GM19452 (cell line): ENCODE data around the gene PITPNM3.

Experiments
- ATAC-seq: cut with Tn5 transposase; IDR thresholded peaks from one replicate; pipeline ENCODE4 v1.9.1; 2021; ENCODE audit not compliant: unreplicated experiment

The PITPNM3 gene

DNA sequence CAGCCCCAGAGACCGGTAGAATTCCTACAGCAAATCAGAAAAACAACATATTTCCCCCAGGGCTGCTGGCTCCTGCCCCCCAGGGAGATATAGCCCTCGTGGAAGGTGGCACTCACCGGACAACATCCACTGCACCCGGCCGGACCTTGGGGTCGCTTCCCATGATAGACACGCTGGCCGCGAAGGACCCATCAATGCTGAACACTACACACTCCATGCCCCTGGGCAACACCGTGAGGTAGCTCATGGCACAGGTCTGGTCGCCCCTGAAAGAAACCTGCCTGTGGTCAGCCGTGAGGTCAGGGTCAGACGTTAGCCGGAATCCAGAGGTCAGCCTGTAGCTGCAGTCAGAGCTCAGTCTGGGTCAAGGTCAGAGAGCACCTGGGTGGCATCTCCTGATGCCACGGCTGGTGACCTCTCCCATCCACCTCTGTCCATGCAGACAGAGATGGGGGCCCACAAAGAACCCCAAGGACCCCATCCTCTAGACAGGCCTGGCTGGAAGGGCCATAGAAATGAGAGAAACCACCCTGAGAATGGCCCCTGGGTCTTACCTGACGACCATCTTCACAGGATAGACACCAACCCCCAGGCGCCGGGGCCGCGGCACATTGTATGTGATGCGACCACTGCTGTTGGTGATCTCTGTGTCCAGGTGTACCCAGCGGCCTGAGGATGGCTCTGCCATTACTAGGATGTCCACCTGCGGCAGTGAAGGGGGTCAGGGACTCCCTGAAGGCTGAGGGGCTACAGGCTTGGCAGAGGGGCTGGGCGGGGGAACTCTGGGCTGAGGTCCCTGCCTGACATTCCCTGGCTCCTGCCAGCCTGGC is 92.5 kb downstream of the PITPNM3 start:
- ATAC-seq, result no peak

DNA sequence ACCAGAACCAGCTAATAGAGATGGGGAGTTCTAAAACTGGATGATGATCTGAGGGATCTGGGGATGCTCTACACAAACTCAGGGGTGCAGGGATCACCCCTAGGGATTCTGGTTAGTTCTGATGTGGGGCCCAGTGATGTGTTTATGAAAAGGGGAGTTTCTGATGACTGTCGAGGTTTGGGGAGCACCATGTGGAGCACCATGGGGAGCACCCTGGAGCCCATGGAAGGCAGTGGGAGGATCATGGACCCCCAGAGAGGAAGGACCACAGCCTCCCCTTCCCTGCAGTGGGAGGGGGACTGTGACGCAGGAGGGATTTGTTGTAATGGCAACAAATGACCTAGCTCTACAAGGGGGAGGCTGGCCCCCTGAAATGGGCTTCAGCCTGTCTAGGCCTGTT is 93.7 kb downstream of the PITPNM3 start:
- no peak for ATAC-seq

DNA sequence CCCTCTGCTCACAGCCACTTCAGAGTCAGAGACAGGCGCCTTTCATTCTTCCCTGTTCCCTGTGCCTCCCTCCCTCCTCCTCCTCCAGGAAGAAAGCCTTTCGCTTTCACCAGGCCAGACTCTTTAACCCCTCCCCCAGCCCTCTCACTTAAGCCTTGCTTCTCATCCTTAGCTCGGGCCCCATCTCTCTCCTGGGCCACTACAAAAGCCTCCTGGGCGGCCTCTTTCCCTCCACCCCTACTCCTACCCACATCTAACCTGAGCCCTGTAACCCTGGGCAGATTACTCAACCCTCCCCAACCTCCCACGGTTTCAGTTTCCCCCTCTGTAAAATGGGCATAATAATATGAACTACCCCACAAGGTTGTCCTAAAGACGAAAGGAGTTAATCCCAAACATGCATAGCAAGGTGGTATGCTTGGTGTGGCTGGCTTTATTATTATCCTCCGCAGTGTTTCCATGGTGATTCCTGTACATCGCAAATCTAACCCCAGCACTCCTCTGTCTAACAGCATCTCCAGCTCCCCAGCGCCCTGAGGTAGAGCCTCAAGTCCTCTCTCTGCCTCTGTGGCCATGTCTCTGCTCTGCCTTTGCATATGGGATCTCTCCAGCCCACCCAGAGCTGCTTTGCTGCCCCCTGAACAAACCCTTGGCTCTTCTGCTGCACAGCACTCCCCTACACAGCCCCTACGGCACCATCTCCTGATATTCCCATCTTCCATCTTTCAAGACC is 94.4 kb downstream of the PITPNM3 start:
- no peak for ATAC-seq

DNA sequence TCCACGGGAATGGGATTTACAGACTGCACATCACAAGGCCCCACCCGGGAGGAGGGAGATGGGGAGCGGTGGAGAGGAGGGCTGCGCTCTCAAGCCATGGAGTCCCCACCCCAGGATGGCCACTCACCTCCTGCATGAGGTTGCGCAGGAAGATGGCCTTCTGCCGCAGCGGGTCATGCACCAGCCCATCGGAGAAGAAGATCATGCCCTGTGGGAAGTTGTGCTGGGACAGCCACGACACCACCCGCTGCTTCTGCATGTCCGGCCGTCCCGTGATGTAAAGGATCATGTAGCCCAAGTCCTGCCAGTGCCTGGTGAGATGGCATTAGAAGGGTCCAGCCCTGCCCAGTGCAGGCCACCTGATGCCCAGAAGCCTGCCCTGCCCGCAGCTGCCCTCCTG is 95.1 kb downstream of the PITPNM3 start:
- no peak for ATAC-seq

DNA sequence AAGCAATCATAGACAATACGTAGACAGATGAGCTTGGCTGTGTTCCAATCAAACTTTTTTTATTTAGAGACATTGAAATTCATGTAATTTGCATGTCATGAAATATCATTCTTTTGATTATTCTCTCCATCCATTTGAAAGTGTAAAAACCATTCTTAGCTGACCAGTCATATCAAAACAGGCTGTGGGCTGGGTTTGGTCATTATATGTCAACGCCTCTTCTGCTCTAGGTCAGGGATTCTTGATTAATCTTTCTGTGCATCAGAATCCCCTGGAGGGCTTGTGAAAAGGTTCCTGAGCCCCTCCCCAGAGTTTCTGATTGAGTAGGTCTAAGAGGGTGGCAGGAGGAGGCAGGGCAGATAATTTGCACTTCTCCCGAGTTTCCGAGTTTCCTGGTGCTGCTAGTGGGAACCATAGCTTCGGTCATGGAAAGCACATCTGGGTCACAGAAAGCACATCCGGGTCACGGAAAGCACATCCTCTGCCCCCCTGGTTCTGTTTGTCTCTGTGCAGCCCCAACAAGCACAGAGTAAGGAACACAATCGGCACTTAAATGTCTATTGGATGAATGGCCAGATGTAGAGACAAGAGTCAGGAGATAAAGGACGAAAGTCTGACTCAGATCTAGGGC is 95.7 kb downstream of the PITPNM3 start:
- no peak for ATAC-seq

DNA sequence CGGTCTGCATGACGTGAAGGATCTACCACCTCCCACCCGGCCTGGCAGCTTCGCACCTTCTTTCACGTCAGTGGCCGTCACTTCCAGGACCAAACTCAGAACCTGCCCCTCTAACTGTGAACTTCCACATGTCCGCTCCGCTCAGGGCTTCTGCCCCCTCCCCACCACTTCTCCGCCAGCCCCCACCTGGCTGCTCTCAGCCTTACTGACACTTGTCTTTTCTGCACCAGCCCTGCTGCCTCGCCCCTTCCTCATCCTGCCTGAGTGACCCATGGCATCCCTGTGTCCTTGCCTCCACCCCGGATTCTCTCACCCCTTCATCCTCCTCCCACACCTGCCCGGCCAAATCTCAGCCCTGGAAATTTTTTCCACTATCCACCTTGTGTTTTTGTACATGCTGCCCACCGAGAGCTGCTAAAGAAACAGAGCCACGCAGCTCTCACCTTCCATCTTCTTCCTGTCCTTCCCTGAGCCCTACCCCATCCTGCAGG is 97.8 kb downstream of the PITPNM3 start:
- no peak for ATAC-seq

DNA sequence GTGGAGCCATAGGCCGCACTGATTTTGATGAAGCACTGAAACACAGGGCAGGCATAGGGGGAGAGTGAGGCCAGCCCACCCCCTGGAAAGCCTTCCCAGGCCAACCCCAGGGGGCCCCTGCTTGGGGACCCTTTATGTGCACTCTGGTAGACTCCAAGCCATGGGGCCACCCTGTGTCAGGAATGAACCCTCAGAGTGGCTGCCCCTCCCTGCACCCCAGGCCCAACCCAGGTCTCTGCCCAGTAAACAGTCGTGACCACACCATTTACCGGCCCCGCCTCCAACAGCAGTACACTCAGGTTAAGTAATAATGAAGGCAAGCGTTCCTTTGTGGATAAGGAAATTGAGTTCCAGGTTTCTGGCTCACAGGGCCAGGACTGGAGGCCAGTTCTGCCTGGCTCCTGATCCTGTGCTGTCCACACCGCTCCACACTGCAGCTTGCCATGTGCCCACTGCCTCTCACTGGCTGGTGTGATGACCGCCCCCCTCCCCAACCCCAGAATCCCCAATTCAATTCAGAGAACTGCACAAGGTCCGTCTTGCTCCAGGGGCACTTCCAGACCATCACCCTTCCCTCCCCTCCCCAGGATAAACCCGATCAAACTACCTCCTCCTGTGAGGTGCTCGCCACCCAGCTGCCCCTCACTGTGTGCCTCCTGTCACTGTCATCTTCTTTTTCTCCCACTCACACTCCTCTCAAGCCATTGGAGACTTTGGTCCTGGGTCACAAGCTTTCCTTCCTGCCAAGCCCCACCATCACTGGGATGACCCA is 98.5 kb downstream of the PITPNM3 start:
- no peak for ATAC-seq

DNA sequence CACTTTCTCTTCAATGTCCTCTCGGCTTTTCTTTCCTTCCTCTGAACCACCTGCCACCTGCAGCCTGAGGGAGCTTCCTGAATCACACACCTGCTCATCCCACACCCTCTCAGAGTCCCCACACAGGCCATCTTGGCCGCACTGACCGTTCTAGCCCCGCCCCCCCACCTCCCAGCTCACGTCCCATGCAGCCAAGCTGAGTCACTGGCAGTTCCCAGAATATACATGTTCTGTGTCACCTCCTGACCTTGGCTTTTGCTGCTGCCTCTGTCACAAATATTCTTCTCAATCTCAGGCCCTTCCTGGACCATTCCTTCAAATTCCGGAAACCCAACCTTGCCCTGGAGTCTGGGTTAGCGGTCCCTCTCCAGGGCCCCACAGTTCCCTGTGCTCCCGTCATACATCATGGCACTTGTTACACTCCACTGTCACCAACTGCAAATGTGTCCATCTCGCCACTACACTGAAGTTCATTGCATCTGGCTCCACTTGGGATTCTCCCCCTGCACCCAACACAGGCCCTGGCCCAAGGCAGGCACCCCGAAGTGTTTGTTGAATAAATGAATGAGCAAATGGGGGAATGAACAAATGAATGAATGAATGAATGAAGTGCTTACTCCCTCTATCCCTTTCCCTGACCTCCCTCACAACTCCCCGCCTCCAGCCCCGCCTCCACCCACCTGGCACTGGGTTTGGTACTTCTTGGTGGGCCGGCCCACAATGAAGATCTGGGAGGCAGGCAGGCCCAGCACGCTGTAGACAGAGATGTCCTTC is 99.3 kb downstream of the PITPNM3 start:
- ATAC-seq, result no peak

DNA sequence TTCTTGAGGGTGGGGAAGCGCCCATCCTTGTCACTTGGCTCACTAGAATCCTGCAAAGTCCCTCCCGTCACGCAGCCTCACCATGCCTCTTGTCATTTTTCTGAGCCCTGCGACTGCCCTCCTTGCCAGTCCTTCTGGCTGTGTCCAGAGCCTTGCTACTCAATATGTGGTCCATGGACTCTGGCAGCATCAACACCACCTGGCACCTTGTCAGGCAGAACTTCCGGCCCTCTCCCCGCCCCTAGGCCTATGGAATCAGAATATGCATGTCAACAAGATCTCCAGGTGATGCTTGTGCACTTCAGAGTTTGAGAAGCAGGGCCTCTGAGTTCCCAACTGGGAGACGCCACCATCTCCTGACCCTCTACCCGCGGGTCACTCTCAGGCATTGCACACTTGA is 100.0 kb downstream of the PITPNM3 start:
- ATAC-seq, result no peak

DNA sequence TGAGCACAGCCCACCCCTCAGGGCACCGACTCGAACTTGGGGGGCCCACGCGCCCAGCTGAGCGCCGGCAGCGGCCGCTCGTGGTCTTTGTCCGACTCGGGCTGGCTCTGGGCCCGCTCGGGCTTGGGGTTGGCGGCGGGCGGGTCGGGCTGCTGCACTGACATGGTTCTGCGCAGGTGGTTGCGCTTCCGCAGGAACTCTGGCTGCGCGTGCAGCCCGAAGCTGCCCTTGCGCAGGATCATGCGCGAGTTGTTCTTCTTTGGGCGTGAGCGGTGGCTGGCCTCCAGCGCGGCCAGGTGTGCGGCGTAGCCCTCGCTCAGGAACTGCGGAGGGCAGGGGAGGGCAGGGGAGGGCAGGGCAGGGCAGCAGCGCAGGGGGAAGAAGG is 101.0 kb downstream of the PITPNM3 start:
- ATAC-seq, result no peak

DNA sequence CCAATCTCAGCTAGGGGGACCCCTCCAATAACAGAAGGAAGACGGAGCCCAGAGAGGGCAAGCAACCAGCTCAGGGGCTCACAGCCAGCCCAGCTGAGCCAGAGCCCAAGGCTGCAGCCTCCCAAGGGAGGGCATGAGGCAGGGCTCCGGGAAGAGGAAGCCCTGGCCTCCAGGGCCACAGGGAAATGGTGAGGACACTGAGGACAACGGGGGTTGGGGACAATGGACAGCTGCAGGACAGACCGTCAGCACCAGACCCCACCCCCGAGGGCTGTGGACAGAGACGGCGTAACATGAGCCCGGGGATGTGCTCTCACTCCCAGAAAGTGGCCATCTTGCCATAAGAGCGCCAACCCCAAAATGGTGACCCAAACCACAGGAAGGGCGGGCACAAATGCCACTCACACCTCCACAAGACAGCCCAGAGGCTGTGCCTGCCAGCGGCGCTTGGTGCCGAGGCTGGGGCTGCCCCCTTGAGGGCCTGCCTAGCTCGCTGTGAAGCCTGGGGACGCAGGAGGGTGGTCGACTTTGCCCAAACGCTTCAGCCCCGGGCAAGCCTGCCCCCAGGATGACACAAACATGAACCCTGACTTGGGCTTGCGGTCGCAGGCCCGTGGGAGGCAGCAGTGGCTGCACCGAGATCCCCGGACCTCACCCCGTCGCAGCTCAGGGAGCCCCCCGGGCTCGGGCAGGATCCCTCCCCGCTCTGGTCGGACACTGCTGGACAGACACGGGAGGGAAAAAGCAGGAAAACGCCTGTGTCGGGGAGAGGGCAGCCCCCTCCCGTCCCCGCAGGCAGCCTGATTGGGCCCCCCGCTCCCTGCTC is 101.6 kb downstream of the PITPNM3 start:
- no peak for ATAC-seq

DNA sequence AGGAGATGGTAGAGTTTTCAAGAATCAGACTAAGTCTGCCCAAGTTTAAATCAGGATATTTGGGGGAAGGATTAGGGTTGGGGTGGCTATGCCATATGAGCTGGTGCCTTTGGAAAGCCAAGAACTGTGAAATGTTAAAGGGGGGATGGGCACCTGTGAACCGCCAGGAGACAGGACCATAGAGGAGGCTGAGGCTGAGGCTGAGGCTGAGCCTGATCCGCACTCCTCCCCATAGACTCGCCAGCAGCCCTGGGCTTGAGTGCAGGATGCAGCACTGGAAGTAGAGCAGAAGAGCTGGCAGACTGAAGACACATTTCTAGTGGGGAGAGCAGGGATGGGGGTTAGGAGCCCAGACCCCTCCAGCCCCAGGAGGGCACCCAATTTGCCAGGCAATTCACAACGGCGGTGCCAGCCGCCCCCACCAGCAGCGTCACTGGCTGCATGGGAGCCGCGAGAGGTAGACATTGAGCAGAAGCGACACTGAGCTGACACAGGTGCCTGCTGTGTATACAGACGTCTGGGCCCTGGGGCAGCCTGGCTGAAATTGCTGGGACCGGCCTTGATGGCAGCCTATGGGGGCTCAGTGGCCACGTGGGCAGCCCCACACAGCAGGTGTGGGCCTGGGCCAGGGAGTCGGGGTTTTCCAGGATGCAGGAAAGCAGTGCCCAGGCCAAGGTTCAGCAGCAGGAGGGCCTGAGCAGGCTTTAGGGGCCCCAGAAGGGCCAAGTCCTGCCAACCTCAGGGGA is 102.9 kb downstream of the PITPNM3 start:
- no peak for ATAC-seq

DNA sequence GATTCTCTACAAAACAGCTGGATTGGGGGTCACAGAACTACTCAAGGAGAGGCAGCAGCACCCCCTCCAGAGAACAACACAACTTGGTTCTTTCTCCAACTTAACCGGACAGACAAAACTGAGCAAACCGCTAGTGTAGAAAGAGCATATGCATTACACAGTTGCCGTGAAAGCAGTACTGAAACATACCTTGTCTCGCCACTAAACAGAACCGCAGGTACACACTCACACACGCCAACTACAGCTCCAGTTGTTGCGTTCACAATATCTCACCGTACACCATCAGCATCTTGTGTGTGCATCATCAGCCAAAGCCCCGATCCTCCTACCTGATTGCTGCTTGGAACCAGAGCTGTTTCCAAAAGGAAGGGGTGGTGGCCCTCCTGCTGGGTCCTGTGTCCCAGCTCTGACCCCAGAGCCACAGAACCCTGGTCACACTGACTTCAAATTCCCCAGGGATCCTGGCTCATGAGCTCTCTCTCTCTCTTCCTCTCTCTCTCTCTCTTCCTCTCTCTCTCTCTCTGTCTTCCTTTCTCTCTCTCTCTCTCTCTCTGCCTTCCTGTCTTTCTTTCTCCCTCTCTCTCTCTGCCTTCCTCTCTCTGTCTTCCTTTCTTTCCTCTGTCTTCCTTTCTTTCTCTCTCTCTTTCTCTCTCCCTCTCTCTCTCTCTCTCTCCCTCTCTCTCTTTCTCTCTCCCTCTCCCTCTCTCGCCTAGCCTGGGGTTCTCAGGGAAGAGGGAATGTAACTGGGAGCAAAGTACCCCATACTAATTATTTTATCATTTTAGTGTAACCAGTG is 103.7 kb downstream of the PITPNM3 start:
- ATAC-seq, result no peak

DNA sequence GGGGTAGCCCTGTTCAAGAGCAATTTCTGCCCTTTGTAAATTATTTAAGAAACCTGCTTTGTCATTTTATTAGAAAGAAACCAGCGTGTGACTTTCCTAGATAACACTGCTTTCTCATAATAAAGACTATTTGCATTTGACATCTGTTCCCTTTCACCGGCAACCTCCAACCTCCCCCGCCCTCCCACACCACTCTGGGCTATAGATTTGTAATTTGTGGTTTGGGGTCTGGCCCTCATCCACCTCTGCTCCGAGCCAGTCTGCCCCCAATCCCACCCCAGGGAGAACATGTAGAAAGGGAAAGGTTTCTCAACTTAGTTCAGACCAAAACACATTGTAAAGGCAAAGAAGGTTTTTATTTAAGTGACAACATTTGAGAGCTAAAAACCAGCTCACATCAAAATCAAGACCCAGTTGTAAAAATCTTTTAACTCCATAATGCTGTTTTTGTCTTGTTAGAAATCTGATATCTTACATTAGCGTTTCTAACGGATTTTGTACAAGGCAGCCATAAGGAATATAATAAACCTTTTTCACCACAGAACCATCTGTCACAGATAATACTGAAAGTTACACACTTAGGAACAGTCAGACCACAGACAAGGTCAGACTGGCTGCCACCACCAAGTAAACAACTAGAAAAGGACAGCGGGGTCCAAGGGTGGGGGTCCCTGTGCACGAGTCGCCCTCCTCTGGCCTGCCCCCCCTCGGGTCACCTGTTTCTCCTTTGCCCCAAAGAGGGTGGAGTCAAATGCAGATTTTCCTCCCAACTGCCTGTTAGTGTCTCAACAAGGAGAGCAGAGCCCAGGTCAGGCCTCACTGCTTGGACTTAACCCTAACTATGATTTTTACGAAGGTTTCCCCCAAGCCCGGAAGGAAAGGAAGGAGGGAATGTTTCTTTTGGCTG is 105.2 kb downstream of the PITPNM3 start:
- no peak for ATAC-seq

DNA sequence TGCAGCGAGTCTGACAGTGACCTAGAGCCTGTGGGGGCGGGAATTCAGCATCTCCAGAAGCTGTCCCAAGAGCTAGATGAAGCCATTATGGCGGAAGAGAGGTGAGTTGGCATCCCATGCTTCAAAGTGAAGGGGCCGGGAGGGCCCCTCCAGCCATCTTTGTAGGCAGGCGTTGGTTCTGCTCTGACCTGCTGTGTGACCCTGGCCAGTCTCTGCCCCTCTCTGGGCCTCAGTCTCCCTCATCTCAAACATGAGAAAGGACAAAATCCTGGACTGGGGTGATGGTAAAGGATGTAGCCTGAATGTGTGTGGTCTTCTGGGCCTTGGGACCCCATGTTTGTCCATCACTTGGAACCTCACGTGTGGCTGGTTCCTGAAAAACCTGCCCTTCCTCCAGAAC is 107.0 kb downstream of the PITPNM3 start:
- ATAC-seq, result no peak

DNA sequence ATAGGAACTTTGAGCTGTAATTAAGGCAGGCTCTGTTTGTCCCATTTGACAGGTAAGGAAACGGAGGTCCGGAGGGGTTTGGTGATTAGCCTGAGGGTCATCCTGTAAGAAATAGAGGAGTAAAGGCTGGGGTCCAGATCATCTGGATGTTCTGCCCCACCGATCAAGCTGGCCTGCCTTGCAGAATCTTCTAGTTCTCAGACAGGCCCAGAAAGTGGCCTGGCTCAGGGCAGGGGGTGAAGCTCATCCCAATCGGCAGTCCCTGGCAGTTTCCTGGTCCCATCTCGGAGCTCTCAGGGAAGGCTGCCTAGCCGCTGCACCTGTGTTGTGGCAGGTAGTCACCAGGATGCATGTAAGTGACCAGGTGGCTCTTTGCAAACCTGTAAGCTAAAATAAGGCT is 107.9 kb downstream of the PITPNM3 start:
- no peak for ATAC-seq

DNA sequence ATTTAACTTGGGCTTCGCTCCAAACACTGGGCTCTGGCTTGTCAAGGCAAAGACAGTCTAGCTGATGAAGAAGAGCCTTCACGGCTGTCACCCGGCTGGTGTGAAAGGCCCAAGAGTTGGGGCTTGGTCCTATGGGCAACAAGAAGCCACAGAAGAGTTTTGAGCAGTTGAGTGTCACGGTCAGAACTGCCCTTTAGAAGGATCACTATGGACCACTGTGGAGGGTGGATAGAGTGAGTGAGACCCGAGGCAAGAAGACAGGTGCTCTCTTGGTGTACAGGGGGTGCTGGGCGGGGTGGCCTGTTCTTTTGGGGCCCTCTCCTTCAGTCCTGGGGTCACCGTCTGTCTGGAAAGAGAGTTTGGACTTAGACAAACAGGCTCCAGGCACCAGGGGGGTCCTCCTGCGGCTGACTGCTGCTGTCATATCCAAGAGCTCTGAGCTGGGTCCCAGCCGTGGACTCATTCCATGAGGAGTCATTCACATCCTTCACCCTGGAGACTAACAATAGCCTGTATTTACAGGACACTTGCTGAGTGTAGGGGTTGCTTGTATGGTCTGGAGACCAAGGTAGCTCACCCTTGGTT is 109.7 kb downstream of the PITPNM3 start:
- ATAC-seq, result no peak
